Mesenchymal stem cell (in vitro differentiated cells and primary cell): Measurements from ENCODE around the gene MCMBP.

Experiments used
- DNase-seq: peaks from one replicate; pipeline ENCODE4 v3.0.0-alpha.2; 2013
- H2AFZ ChIP-seq: one replicate; pipeline ENCODE4 v1.6.1; 2013; ENCODE audit warnings: low read depth, mild to moderate bottlenecking, control low read depth, inconsistent platforms, low read length, moderate library complexity
- H2AK5ac ChIP-seq: 2 replicates; pipeline ENCODE4 v1.6.1; 2013; ENCODE audit warnings: low read length, moderate library complexity, mild to moderate bottlenecking, inconsistent platforms; ENCODE audit not compliant: severe bottlenecking
- H2BK120ac ChIP-seq: one replicate; pipeline ENCODE4 v1.6.1; 2013; ENCODE audit warnings: low read depth, mild to moderate bottlenecking, inconsistent platforms, low read length, moderate library complexity
- H2BK12ac ChIP-seq, 2 experiments: one replicate each; pipeline ENCODE4 v1.6.1; 2013; ENCODE audit warnings: inconsistent platforms in 2 of 2, low read length in 2 of 2, mild to moderate bottlenecking in 2 of 2, moderate library complexity in 2 of 2, control low read depth in 1 of 2
- H2BK15ac ChIP-seq: one replicate; pipeline ENCODE4 v1.6.1; 2013; ENCODE audit warnings: mild to moderate bottlenecking, low read depth, inconsistent platforms; ENCODE audit not compliant: poor library complexity, severe bottlenecking
- H2BK5ac ChIP-seq: 2 replicates; pipeline ENCODE4 v1.6.1; 2013; ENCODE audit warnings: low read depth, mild to moderate bottlenecking, low read length, control low read depth, inconsistent platforms; ENCODE audit not compliant: poor library complexity, severe bottlenecking
- H3K14ac ChIP-seq, 2 experiments: one replicate each; pipeline ENCODE4 v1.6.1; 2013; ENCODE audit warnings: inconsistent platforms in 2 of 2, low read length in 2 of 2, control low read depth in 1 of 2, mild to moderate bottlenecking in 1 of 2, moderate library complexity in 1 of 2
- H3K18ac ChIP-seq, 2 experiments: one replicate each; pipeline ENCODE4 v1.6.1; 2013; ENCODE audit warnings: inconsistent platforms in 2 of 2, low read length in 2 of 2, control low read depth in 1 of 2, low read depth in 1 of 2, mild to moderate bottlenecking in 1 of 2
- H3K23ac ChIP-seq, 2 experiments: one replicate each; pipeline ENCODE4 v1.6.1; 2013; ENCODE audit warnings: inconsistent platforms in 2 of 2, low read length in 2 of 2, mild to moderate bottlenecking in 2 of 2, moderate library complexity in 2 of 2, control low read depth in 1 of 2
- H3K27ac ChIP-seq: 2 replicates; pipeline ENCODE4 v1.5.1; 2013; ENCODE audit warnings: mild to moderate bottlenecking, moderate library complexity, low read length, control low read depth, inconsistent platforms; ENCODE audit not compliant: poor library complexity, severe bottlenecking
- H3K27me3 ChIP-seq, 2 experiments: 2 replicates each; pipeline versions ENCODE4 v1.6.1 to v1.7.0; 2013; ENCODE audit warnings: low read length in 2 of 2, mild to moderate bottlenecking in 2 of 2, moderate library complexity in 2 of 2, control low read depth in 1 of 2, inconsistent platforms in 1 of 2; ENCODE audit not compliant: control insufficient read depth in 1 of 2, insufficient read depth in 1 of 2
- H3K36me3 ChIP-seq, 2 experiments: 2 replicates each; pipeline versions ENCODE4 v1.6.1 to v1.7.0; 2013; ENCODE audit warnings: low read length in 2 of 2, control low read depth in 1 of 2, inconsistent platforms in 1 of 2, low read depth in 1 of 2, mild to moderate bottlenecking in 1 of 2; ENCODE audit not compliant: insufficient read depth in 2 of 2, control insufficient read depth in 1 of 2
- H3K4ac ChIP-seq, 2 experiments: one replicate each; pipeline ENCODE4 v1.6.1; 2013; ENCODE audit warnings: inconsistent platforms in 2 of 2, low read length in 2 of 2, mild to moderate bottlenecking in 2 of 2, moderate library complexity in 2 of 2, control low read depth in 1 of 2, low read depth in 1 of 2
- H3K4me1 ChIP-seq: 2 replicates; pipeline ENCODE4 v1.6.1; 2013; ENCODE audit warnings: low read depth, low read length, control low read depth; ENCODE audit not compliant: control insufficient read depth, insufficient read depth
- H3K4me2 ChIP-seq: 2 replicates; pipeline ENCODE4 v1.6.1; 2013; ENCODE audit warnings: low read length, mild to moderate bottlenecking, inconsistent platforms; ENCODE audit not compliant: poor library complexity, severe bottlenecking
- H3K4me3 ChIP-seq, 2 experiments: 2 replicates each; pipeline versions ENCODE4 v1.5.1 to v1.7.0; 2013; ENCODE audit warnings: low read length in 2 of 2, mild to moderate bottlenecking in 2 of 2, control low read depth in 1 of 2, low read depth in 1 of 2; ENCODE audit not compliant: insufficient read depth in 1 of 2
- H3K79me1 ChIP-seq: replicated peaks from 2 replicates; pipeline ENCODE4 v1.6.1; 2013; ENCODE audit warnings: mild to moderate bottlenecking, control low read depth, low read length, inconsistent platforms; ENCODE audit not compliant: poor library complexity, severe bottlenecking
- H3K9ac ChIP-seq: 2 replicates; pipeline ENCODE4 v1.7.0; 2013; ENCODE audit warnings: mild to moderate bottlenecking, low read length, moderate library complexity
- H3K9me3 ChIP-seq: 2 replicates; pipeline ENCODE4 v1.7.0; 2013; ENCODE audit warnings: mild to moderate bottlenecking, low read length; ENCODE audit not compliant: control insufficient read depth
- H4K8ac ChIP-seq: one replicate; pipeline ENCODE4 v1.6.1; 2013; ENCODE audit warnings: inconsistent platforms, mild to moderate bottlenecking, low read length, moderate library complexity
- H4K91ac ChIP-seq: one replicate; pipeline ENCODE4 v1.6.1; 2013; ENCODE audit warnings: mild to moderate bottlenecking, low read length, inconsistent platforms
- WGBS: methylation state at CpG from one replicate; pipeline ENCODE4 v1.1.7; 2013; ENCODE audit warnings: mixed read lengths; 5-methylcytosine and 5-hydroxymethylcytosine counted together

MCMBP gene

DNA sequence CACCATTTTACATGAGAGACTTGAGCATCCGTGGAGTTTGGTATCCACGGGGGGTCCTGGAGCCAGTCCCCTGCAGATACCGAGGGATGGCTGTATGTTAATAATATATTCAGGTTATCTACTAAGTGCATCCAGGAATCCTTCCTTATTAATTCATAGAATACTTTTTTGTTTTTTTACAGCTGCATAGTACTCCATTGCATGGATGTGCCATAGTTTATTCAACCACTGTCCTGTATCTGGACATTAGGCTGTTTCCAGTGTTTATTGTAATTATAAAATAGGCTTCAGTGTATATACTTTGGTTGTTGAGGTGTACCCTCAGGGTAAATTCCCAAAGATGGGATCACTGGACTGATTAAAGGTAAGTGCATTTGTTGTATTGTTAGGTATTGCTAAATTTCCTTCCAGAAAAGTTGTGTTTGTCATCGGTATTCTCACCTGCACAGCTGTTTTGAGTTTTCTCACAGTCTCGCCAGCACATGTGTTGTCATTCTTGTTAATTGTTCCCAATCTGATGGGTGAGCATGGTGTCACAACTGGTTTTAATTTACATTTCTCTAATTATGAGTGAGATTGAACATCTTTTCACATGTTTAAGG, 91.7 kb downstream of the MCMBP start:
- no peak overlapping the region for H3K27ac ChIP-seq
- no peak overlapping the region for H4K8ac ChIP-seq
- DNase-seq: no peak
- peaks cover 1% of the 10 kb centered on the region for H3K79me1 ChIP-seq
- no peak overlapping the region for H3K9ac ChIP-seq
- H3K14ac ChIP-seq: no peak overlapping the region
- no peak overlapping the region for H2AK5ac ChIP-seq
- no peak overlapping the region for H2BK120ac ChIP-seq
- H2AFZ ChIP-seq: no peak overlapping the region
- H3K23ac ChIP-seq: no peak overlapping the region
- H3K4me3 ChIP-seq: no peak overlapping the region
- no peak overlapping the region for H2BK12ac ChIP-seq
- H3K36me3 ChIP-seq: no peaks in the 10 kb centered on the region
- H3K4me1 ChIP-seq: peaks cover 4% of the 10 kb centered on the region
- H3K9me3 ChIP-seq: no peaks in the 10 kb centered on the region
- WGBS: 100% methylated on average over 2 of the region's 5 CpGs
- no peak overlapping the region for H2BK5ac ChIP-seq
- no peak overlapping the region for H3K4ac ChIP-seq
- no peak overlapping the region for H3K4me2 ChIP-seq
- no peaks in the 10 kb centered on the region for H3K27me3 ChIP-seq
- H4K91ac ChIP-seq: no peak overlapping the region
- H3K18ac ChIP-seq: no peak overlapping the region
- H2BK15ac ChIP-seq: no peak overlapping the region
